Gastrocnemius medialis (tissue), 4 donors: ENCODE results near the gene ADRA2B.

Experiments
- POLR2A ChIP-seq, 2 donors: fragments of 450-650 bp; IDR thresholded peaks; one replicate each; pipeline ENCODE4 v1.6.1; 2017; ENCODE audit warnings: antibody characterized with exemption in 2 of 2, mild to moderate bottlenecking in 2 of 2, moderate library complexity in 2 of 2
- TF ChIP-seq, protein P1 (sequence below), 5 experiments: fragments of 450-650 bp in 3 of 5; fragments of 200-600 bp in 2 of 5; sonication (generic) in 2 of 5; IDR thresholded peaks in 4 of 5; conservative IDR thresholded peaks in 1 of 5; 1 replicate in 4 of 5; 2 replicates in 1 of 5; pipeline ENCODE4 v1.5.1; 2016 to 2019; ENCODE audit warnings: antibody characterized with exemption in 5 of 5, mild to moderate bottlenecking in 3 of 5, moderate library complexity in 3 of 5

DNA sequence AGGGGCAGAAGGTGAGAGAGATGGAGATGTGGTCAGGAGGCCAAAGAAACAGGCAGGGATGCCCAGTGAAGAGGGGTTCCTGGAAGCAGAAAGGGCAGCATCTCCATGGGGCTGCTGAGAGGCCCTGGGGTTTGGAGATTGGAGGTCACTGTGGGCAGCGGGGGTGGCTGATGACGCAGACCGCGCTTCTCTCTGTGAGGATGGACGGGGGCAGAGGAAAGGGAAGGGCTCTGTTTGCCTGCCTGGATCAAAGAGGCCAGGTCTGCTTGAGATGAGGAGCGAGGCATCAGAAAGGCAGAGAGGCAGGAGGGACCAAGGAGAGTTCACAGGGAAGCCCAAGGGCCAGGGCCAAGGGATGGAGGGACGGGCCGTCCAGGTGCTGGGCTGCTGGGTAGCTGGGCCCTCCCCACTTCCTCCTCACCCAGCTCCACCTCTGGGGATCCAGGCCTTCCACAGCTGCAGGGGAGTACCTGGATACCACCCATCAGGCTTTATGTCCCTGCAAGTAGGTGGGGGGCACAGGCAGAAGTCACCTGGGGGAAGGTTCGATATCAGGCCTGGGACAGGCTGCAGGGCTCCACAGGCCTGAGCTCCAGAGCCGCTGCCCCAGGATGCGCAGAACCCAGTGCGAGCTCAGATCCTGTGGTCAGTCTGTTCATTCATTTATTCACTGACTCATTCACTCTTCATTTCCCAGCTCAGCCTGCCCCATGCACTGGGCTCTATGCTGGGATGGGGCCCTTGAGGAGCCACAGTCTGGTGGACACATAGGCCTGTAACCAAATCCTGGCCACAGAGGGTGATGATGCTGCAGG, 30.6 kb downstream of the ADRA2B start:
- TF ChIP-seq, protein P1, sequence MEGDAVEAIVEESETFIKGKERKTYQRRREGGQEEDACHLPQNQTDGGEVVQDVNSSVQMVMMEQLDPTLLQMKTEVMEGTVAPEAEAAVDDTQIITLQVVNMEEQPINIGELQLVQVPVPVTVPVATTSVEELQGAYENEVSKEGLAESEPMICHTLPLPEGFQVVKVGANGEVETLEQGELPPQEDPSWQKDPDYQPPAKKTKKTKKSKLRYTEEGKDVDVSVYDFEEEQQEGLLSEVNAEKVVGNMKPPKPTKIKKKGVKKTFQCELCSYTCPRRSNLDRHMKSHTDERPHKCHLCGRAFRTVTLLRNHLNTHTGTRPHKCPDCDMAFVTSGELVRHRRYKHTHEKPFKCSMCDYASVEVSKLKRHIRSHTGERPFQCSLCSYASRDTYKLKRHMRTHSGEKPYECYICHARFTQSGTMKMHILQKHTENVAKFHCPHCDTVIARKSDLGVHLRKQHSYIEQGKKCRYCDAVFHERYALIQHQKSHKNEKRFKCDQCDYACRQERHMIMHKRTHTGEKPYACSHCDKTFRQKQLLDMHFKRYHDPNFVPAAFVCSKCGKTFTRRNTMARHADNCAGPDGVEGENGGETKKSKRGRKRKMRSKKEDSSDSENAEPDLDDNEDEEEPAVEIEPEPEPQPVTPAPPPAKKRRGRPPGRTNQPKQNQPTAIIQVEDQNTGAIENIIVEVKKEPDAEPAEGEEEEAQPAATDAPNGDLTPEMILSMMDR (IDR thresholded peaks at IDR 0.05 in 4 of 5, conservative IDR thresholded peaks at IDR 0.05 in 1 of 5), result no peak
- no peak for TF ChIP-seq POLR2A (IDR thresholded peaks at IDR 0.05)
